Measurements from ENCODE around the gene YES1.
"Not testable (repeated sequence)": the region's sequence is repeated elsewhere in the genome, so short reads cannot be mapped to it uniquely, and the experiment has no call there.

Gene YES1

DNA sequence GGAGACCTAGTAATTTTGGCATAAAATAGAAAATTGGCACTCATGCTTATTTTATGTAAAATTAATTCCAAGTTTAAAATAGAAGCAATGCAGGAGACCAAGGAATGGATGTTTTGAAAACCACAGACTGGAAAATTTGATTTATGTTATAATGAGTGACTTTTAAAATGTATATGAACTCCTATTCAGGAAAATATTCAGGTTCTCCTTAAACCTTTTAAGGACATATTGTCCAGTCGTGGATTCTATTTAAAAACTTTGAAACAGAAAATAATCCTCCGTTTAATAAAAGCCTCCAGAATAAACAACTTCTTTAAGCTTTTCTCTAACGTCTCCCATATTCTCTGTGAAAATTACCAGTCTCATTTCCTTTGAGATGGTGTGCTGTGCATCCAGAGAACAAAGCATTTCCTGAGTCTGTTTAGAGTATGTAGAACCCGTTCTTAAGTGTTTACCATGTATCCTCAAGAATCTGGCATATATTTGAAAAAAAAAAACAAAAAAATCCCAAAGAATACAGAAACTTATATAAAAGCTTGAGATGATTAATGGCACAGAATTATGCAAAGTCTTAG, 8.6 kb upstream of the YES1 start:
- DNase-seq (ENCODE audit: low read depth in 2 of 2): no peak

DNA sequence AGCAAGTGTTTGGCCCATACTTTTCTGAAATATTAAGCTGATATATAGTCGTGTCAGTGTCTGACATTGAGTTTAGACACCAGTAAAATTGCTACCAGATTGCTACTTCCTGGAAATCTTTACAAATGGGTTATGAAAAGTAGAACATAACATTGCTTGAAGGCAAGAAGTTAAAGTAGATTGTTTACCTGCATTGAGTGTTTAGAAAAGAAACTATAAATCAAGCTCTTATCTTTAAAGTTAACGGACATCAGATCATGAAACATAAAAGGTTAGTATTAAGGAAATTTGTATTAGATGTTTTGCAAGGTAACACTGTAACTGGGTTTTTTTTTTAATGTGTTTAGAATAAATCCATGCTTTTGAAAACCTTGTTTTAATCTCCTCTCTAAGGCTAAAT, 4.8 kb upstream of the YES1 start:
- no peak for DNase-seq (ENCODE audit: low read depth in 2 of 2)

DNA sequence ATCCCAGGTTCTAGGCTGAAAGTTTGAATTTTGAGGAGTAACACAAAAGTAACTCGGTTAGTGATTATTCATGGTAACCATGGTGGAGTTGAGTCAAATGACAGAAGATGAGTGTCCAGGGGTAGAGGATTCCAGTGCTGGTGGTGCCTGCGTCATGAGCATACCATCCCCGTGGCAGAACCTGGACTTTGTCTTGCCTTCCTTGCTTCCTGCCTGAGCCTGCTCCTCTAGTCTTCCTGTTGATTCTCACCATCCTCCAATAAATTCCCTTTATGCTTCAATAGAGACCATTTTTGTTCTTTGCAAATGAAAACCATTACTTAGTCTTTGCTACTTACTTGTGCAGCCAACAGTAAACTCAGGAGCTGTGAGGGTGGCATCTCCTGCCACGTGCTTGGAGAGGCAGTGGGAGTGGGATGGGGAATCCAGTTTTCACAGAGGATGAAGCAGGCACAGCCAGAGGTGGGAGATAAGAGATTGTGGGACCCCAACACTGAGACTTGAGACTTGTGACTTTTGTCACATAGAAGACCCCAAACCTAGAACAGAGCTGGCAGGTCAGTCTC, 4.1 kb upstream of the YES1 start:
- no peak for DNase-seq (ENCODE audit: low read depth in 2 of 2)

DNA sequence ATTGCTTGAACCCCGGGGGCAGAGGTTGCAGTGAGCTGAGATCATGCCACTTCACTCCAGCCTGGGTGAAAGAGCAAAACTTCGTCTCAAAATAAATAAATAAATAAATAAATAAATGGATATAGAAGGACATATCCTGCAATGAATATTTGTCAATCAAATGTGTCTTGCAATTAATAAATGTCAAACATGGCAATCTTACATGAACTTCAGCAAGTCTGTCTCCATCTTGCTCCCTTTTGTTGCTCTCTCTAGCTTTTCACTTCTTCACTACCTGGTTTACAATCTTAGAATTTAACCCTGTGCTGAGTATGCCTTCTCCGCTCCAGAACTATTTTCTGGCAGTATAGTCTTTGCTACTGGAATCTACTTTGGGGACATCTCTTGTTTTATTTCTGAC, 3.3 kb upstream of the YES1 start:
- no peak for DNase-seq (ENCODE audit: low read depth in 2 of 2)

DNA sequence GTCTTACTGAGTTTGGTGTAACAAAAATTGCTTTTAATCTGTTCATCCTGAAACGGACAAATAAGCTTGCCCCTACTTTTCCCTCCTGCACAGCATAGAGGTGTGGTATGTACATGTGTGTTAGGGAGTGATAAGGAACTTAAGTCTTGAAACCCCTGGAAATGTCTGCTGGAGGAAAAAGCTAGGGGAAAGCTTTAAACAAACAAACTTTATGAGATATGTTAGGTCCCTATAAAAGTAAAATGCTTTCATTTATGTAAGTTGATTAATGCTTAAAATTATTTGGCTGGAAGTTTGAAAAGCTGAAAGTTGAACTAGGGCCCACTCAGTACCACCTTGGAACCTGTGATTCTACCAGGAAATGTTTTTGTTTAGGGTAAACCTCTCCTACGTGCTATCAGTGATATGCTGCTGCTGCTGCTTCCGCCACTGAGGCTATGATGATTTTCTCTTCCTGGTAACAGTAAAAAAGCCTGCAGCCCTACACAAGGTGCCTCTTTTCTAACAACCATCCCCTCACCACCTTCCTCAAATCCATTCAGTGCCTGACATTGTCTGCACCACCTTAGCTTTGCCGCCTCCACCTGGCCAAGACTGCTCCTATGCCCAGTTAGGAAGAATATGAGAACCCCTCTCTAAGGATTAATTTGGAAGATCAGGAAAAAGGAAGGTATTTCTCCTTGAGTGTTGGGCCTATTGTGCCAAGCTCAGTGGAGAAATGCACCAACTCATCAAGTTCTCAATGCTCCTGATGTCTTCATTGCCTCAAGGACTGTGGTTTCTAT, 2.5 kb upstream of the YES1 start:
- DNase-seq (ENCODE audit: low read depth in 2 of 2): no peak

DNA sequence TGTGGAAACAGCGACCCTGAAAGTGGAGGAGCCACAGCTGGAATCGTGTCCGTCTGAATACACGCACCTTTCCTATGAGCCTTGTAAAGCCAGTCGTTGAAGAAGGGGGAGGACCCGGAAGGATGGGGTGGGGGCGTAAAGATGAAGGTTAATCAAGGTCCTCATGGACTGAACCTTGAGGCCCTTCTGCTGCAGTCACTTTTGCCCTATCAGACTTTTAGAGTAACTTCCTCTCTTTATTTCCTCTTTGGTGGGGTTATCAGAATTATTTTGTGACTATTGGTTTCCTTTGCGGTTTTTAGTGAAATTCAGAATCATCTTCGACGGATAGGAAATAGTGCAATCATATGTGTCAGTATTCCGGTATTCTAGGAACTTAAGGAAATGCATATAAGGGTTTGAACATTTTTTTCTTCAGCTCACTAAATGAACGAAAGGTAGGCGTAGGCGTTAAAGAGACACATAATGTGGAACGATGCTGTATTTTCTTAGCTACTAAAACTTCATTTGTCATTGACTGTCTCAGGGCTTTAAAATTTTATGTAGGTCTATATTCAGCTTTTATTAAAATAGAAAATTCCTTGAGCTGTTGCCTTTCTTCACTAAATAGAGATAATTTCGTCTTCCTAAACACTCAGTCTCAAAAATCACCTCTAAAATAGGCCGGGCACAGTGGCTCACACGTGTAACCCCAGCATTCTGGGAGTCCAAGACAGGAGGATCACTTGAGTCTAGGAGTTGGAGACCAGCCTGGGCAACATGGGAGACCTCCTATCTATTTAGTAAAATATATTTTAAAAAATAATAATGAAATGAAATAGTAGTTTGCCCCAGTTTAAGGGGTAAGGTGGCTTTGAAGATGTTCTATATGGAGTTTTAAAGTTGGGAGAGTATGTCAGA, 1.4 kb upstream of the YES1 start:
- DNase-seq (ENCODE audit: low read depth in 2 of 2): peak; percentile 38 to 40

DNA sequence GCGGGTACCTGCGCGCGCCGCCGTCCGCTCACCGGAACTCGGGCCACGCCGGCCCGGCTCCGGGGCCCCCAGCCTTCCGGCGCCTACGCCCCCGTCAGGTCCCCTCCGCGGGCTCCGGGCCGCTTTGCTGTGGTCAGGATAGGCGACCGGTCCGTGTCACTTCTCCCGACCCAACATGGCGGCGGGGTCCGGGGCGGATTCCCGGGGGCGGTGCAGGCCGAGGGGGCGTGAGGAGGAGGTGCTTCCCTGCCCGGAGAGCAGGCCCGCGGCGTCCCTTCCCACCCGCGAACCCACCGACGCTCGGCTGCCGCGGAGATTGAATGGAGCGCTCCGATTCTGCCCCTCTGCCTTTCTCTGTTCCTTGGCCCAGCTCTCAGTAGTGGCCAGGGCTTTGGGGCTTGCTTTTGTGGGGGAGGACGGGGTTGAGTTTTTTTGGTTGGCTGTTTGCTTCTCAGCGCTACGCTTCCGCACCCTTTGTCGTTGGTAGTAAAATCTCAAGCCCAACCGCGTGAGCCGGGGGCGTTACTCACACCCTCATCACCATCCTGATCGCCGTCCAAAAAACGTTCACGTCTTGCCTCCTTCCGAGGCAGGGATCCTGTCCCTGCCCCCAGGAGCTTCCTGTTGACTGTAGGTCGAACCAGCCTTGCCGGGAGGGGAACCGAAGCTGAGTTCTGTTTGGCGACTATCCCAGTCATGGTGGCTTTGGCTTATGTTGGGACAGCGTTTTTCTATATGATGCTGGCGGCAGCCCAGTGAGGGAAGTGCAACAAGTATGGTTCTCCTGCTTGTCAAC, 532 bp upstream of the YES1 start:
- DNase-seq (ENCODE audit: low read depth in 2 of 2): peak; percentile 60 to 64

DNA sequence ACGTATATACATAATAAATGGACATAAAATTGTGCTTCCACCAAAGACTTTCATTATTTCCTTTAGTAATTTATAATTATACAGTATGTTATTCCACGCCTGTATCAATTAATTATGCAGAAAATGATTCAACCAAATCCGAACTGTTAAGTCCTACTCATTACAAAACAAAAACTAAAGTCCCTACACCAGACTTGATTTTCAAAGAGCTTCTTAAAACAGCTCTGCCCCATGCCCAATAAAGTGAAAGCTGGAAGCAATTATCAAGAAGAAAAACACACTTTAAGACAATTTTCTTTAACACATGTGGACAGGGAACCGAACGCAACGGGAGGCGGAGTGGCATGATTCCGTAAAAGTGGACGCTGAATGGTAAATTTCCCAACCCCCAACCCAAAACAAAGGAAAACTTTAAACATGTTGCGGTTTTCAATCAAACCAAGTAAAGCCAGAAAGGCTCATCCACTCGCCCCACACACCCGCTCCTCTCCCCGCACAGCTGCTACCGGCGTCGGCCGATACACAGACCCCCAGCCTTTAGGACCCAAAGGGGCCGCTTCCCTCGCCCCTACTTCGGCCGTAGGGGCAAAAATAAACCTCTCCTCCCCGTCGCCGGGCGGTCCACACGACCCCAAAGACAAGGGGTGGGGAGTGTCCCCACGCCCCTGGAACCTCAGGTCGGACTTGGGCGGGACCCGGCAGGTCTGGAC, 705 bp downstream of the YES1 start:
- no peak for DNase-seq (ENCODE audit: low read depth in 2 of 2)

DNA sequence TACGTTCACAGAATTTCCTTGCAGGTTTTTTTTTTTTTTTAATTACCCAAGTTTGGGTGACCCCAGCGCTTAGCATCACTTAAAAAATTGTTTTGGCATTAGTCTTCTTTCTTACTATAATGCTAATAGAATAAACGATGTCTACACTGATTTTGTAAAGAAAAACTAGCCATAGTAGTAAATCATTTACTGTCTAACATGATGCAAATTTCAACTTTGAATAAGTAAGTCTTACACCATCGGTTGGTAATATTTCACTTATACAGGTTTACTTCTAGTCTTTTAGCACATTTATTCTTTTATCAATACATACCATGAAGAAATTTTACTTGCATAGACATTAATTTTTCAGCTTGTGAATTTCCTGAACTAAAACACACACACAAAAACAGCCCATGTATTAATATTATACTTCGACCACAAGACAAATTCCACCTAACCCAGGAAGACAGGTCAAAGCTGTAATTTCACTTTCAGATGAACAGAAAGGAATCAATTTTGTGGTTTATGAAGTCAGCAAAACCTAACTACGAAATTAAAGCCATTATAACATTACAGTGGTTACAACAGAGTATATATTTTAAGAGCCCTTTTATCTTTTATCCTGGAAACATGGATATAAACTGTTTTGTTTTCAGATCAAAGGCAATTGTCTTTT, 1.9 kb downstream of the YES1 start:
- DNase-seq (ENCODE audit: low read depth in 2 of 2): no peak

DNA sequence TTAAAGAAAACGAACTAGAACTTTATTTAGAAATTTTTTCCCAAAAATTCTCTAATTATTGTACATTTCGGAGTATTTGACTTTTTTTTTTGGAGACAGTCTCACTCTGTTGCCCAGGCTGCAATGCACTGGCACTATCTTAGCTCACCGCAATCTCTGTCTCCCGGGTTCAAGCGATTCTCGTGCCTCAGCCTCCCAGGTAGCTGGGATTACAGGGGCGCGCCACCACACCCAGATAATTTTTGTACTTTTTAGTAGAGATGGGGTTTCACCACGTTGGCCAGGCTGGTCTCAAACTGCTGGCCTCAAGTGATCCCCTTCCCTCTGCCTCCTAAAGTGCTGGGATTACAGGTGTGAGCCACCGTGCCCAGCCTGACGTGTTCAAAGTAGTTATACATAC, 2.8 kb downstream of the YES1 start:
- not testable (repeated sequence) for DNase-seq (ENCODE audit: low read depth in 2 of 2)

DNA sequence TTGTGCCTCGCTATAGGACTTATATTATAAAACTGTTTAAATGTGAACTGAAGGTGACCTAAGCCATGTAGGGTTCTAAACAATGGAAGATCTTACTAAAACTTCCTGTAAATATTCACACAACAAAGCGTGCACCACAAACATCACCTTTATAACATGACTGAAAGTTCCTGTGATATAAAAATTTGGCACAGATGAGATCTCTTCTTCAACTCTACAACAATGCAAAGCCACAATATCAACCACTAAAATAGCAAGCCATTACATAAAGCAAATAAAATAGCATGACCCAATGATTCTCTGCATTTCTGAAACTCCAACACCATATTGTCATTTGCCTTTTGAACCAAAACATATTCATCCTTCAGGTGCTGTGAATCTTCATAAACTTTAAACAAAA, 3.5 kb downstream of the YES1 start:
- no peak for DNase-seq (ENCODE audit: low read depth in 2 of 2)

DNA sequence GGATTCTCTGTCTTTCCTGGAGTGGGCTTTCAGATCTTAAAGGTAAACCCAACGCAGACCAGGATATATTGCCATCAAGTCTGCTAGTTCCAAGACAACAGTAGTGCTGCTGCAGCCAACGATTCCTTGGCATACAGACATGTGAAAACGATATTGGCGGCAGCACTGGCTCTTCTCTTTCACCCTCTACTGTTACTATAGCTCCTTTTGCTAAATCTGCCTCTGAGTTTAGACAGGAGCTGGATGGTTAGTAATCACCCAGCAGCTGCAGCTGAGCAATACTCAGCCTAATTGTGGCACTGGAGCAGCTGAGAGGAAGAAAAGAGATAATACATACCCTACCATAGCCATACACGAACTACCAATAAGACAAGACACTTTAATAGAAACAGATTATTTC, 4.0 kb downstream of the YES1 start:
- DNase-seq (ENCODE audit: low read depth in 2 of 2): no peak

DNA sequence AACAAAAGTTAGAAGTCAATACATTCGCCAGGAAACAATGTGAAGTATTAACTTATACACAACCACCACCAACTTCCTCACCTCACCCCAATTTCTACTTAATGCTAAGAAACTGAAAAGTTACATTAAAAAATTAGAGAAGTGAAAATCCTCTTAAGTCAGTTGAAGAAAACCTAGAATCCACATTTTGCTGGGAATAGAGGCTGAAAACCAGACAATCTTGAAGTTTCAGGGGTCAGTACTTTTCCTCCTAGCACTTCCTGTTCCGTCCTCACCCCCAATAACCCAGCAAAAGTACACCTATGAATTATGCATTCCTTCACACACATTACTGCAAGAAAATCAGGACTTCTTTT, 6.3 kb downstream of the YES1 start:
- no peak for DNase-seq (ENCODE audit: low read depth in 2 of 2)

DNA sequence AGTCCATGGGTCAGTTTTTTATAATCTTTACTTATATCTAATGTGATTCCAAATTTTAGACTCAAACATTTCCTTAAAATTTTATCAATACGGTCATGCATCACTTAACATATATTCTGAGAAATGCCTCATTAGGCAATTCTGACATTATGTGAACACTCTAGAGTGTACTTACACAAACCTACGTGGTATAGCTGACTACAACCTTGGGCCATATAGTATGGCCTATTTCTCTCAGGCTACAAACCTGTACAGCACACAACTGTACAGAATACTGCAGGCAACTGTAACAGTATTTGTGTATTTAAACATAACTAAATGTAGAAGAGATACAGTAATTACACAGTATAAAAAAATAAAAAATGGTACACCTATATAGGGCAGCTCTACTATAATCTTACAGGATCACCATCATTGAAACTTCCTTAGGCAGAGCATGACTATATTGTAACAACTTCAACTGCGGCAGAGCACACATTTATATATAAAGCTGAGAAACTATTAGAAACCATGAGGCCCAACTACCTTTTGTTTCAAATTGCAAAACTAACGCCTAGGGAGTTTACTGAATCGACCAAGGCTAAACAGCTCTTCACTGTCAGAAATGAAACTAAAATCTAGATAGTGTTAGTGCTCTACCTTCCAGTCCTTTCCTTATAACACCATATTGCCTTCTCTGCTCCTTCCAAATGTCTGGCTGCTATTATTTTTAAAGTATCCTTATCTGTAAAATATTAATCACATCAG, 6.9 kb downstream of the YES1 start:
- no peak for DNase-seq (ENCODE audit: low read depth in 2 of 2)

DNA sequence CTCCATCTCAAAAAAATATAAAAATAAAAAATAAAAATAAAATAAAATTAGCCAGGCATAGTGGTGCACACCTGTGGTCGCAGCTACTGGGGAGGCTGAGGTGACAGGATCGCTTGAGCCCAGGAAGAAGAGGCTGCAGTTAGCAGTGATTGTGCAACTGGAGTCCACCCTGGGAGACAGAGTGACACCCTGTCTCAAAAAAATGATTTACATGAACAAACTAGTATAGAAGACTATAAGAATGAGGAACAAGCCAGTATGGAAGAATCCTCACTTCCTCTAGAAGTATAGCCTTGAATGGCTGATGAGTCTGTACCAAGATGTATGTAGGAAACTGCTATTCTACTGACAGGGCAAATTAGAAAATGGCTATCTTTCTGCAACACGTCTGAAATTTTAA, 10.9 kb downstream of the YES1 start:
- no peak for DNase-seq (ENCODE audit: low read depth in 2 of 2)

DNA sequence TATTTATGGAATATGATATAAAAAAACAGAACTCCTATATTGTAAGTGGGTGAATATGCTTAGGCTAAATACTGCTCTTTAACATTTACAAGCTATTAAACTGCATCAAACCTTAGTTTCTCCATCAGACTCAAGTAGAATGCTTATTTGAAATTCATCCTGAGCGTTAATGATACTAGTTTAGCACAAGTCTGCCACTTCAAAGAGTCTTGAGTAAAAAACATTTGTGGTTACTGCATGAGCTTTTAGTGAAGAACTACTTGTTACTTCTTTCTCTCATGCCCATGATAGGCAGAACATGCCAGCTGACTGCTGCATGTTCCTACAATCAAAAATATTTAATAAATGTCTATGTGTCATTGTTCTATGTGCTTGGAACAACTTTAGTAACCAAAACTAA, 12.1 kb downstream of the YES1 start:
- DNase-seq (ENCODE audit: low read depth in 2 of 2): no peak

DNA sequence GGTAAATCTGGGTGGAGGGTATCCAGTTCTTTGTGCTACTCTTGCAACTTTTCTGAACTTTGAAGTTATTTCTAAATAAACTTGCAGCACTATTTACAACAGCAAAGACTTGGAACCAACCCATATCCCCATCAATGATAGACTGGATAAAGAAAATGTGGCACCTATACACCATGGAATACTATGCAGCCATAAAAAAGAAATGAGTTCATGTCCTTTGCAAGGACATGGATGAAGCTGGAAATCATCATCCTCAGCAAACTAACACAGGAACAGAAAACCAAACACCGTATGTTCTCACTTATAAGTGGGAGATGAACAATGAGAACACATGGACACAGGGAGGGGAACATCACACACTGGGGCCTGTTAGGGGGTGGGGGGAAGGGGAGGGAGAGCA, 16.7 kb downstream of the YES1 start:
- DNase-seq (ENCODE audit: low read depth in 2 of 2): not testable (repeated sequence)

DNA sequence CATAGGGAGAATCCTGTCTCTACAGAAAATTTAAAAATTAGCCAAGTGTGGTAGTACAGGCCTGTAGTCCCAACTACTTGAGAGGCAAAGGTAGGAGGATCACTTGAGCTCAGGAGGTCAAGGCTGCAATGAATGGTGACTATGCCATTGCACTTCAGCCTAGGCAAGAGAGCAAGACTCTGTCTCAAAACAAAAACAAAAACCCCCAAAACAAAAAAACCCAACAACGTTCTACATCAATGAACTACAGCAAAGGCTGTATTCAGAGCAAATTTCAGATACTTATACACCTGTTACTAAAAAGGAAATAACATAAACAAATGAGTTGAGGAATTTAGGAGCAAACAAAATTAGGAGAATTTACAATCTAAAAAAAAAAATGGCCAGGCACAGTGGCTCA, 22.6 kb downstream of the YES1 start:
- no peak for DNase-seq (ENCODE audit: low read depth in 2 of 2)

DNA sequence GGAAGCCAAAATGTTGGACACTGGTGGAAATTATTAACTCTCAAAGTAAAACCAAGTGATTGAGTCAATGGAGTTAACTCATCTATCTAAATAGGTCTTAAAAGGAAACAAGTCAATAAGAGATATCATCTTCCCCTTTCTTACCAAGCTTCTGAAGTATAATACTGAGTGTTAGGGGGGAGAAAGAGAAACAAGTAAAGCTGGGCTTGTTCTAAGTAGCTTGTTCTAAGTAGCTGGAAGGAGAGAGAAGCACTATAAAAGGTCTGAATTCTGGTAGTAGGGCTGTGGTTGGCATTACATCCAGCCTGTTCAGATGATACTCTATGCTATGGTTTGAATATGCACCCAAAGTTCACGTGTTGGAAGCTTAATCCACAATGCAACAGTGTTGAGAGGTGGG, 26.8 kb downstream of the YES1 start:
- DNase-seq (ENCODE audit: low read depth in 2 of 2): no peak

Data from stimulated activated CD4-positive, alpha-beta T cell treated with anti-CD3 and anti-CD28 coated beads, Interleukin-15, amount 100 ng/mL, for 48 hours (primary cell).